Measurements from ENCODE around the gene LRRC73. TPM values are rescaled to one million over a fixed set of nuclear protein-coding genes. Genes with fewer than 3 reads are reported as not detected.
"Not testable (repeated sequence)": the region's sequence is repeated elsewhere in the genome, so short reads cannot be mapped to it uniquely, and the experiment has no call there.

The LRRC73 gene
- total RNA-seq, 1 donor from 2014 or later, result 0.20 TPM

DNA sequence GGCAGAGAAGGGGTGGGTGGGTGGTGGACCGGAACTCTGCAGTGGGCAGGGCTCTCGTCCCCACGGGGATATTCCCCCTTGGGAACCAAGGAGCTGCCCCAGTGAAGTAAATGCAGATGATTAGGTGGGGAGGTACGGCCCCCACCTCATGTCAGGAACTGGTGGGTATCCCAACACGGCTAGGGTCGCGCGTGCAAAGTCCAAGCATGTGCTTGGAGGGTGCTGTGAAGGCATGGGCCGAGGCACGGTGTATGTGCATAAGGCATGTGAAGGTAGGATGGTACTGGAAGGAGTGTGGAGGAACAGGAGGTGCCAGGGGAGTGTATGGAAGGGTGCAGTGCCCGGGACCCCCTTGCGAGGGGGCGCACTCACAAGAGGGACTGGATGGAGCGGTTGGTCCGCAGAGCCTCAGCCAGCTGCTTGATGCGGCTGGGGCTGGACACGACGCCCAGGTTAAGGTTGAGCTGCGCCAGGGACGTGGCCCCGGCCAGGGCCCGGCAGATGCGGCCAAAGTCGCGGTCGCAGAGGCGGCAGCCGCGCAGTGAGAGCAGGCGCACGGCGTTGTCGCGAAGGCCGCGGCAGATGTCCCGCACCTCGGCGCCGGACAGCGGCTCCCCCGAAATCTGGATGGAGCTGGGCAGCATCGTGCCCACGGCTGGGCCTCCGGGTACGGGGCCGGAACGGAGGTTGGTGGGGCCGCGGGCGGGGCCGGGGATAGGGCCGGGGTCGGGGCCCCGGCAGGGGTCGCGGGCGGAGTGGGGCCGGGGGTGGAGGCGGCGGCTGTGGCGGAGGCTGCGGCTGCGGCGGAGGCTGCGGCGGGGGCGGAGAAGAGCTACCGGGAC, 783 bp downstream of the LRRC73 start:
- DNase-seq, result no peak

GRCh38 chr6:43508481-43509141, 1.5 kb downstream of the LRRC73 start:
- no peak for DNase-seq

GRCh38 chr6:43506667-43507471, 3.3 kb downstream of the LRRC73 start:
- peak; percentile 36 for DNase-seq

GRCh38 chr6:43506171-43506570, 4.0 kb downstream of the LRRC73 start:
- no peak for DNase-seq

DNA sequence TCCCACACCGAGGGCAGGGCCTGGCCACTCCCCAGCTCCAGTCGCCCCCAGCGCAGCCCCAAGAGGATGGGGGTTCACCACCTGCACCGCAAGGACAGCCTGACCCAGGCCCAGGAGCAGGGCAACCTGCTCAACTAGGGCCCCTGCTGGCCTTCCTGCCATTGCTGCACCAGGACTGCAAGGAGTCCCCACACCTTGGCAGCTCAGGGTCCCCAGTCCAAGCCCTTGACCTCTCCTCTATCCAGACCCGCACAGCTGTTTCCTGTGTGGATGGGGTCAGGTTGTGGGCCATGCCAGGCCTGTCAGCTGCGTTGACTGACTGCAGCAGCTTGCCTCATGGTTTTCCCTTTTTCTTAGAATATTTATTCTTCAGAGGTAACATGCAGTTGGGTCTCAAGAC, 4.4 kb downstream of the LRRC73 start:
- no peak for DNase-seq

DNA sequence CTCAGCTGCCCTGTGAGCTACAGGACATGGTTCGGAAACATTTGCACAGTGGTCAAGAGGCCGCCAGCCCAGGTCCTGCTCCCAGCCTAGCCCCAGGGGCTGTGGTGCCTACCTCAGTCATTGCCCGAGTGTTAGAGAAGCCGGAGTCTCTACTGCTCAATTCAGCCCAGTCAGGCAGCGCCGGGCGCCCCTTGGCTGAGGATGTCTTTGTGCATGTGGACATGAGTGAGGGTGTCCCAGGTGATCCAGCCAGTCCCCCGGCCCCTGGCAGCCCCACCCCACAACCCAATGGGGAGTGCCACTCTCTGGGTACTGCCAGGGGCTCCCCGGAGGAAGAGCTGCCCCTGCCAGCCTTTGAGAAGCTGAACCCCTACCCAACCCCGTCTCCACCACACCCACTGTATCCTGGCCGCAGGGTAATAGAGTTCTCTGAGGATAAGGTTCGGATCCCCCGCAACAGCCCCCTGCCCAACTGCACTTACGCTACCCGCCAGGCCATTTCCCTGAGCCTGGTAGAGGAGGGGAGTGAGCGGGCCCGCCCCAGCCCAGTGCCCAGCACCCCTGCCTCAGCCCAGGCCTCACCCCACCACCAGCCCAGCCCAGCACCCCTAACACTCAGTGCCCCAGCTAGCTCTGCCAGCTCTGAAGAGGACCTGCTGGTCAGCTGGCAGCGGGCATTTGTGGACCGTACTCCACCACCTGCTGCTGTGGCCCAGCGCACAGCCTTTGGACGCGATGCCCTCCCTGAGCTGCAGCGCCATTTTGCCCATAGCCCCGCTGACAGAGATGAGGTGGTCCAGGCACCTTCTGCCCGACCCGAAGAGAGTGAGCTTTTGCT, 5.2 kb downstream of the LRRC73 start:
- DNase-seq, result no peak

DNA sequence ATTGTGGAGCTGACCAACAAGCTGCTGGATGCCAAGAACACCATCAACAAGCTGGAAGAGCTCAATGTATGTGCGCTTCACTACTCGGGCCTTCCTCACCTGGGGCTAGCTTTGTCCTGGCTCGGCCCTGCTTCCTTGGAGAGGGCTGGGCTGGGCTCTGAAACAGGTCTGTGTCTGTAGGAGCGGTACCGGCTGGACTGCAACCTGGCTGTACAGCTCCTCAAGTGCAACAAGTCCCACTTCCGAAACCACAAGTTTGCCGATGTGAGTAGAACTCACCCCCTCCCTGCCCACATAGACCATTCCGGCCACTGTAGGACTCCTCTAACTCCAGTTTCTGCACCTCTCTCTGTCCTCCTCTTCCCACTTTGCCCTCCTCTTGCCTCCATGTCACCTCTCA, 6.7 kb downstream of the LRRC73 start:
- DNase-seq, result no peak

- DNase-seq, result no peak
Measured at GRCh38 chr6:43502666-43503065, 7.5 kb downstream of the LRRC73 start.

DNA sequence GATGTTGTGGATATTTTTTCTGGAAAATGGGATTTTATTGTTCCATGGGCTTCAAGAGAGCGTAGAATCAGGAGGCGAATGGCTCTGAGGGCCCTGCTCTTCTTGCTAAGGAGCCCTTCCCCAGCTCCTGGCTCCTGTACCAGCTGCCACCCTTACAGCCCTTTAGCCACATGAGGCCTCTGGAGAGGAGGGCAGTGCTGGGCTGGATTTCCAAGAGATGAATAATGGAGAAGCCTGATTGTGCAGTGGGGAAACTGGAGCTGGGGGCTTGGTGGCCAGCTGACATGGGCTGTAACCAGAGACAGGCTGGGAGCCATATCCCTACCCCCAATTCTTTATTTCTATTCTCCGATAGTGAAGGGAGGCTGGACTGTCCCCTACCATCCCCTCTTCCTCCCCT, 9.2 kb downstream of the LRRC73 start:
- no peak for DNase-seq

DNA sequence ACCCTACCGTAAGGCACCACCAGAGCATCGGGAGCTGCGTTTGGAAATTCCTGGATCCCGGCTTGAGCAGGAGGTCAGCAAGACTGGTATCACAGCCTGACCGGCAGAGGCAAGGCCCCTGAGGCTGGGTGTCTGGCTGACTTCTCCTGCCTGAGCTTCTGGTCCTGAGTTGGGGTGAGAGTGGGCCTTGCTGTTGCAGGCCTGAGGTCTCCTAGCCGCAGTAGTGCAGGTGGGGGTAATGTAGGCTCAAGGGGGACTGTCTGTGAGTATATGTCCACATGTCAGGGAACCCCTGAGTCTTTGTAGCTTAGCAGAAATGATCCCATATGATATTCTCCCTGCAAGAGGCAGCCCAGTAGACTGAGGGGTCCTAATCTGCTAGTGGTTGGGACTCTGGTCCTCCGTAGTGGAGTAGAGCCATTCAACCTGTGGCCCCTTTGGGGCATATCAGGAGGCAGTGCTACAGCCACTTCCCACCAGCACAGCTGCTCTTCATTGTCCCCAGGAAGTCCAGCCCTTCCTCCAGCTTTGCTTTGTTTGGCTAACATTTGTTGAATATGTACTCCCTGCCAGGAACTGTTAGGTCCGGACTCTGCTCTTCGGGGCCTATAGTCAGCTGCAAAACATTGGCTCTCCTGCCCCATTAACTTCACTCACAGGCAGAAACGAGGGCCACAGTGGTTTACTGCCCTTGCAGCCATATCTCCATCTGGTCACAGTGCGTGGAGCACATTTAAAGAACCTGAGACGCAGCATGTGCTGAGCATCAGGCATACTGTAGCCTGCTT, 10.9 kb downstream of the LRRC73 start:
- DNase-seq, result no peak

DNA sequence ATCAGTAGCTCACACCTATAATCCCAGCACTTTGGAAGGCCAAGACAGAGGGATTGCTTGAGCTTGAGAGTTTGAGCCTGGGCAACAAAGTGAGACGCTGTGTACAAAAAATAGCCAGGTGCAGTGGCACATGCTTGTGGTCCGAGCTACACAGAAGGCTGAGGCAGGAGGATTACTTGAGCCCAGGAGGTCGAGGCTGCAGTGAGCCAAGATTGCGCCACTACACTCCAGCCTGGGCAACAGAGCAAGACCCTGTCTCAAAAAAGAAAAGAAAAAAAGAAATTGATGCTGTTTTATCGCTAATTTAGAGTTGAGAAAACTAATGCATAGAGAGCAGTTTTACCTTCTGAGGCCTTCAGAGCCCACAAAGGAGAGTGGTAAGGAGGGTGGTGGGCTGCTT, 11.9 kb downstream of the LRRC73 start:
- DNase-seq, result not testable (repeated sequence)

DNA sequence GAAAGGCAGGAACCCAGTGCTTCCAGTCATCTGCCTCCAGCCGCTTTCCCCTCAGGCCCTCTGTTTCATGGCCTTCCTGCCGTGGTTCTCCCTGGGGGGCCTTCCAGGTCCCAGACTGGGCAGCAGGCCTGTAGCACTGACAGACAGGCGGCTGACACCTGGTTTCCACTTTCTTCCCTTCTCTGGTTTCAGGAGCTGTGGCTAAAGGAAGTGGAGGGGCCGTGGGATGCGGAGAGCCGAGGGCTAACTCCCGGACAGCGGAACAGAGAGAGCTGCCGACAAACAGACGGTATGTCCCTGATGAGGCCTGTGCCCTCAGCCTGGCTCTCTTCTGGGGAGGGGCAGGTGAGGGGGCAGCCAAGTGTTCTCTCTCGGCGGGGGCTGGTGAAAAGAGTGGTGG, 12.5 kb downstream of the LRRC73 start:
- no peak for DNase-seq

DNA sequence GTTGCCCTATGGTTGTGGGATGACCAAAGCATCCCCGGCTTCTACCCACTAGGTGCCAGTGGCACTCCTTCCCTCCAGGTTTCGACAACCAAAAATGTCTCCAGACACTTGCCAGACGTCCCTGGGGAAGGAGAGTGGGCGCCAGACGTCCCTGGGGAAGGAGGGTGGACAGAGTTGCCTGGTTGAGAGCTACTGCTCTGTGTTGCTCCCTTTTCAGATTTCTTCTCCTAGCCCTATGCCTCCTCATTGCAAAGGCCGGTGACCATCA, 13.1 kb downstream of the LRRC73 start:
- DNase-seq, result no peak

GRCh38 chr6:43496370-43497128, 13.6 kb downstream of the LRRC73 start:
- no peak for DNase-seq

DNA sequence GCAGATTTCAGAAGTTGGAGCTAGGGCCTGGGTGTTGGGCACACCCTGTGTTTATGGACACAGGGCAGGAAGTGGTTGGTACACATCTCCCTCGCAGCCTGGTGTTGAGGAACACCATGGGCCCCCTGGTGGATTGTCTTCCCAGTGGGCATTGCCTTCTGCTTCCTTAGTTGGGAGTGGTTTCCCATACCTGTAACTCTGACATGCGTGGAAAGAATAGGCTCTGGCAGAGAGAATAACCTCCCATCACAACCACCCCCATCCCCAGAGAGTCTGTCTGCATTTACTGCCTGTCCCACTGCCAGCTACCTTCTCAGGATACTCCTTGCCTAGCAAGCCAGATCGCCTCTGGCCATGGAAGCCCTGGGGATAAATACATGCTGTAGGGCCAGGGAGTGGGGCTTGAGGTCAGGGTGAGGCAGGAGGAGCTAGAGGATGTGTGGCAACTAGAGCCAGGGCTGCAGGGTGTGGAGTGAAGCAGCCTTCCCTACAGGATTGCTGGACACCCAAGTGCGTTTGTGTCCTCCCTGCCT, 14.7 kb downstream of the LRRC73 start:
- DNase-seq, result no peak

DNA sequence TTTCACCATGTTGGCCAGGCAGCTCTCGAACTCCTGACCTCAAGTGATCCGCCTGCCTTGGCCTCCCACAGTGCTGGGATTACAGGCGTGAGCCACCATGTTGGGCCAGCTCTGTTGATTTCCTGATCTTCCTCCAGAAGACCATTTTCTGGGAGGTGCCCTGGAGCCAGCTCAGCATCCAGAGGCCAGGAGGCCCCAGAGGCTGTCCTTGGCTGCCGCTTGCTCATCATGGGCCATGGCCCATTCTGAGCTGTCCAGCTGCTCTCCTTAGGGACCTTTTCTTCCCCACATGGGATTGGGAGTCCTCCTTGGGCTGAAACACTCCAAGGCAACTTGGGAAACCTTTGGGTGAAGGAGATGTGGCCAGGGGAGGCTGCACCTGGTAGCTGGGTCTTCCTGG, 15.4 kb downstream of the LRRC73 start:
- no peak for DNase-seq

- no peak for DNase-seq
Measured at GRCh38 chr6:43494321-43494720, 15.8 kb downstream of the LRRC73 start.

DNA sequence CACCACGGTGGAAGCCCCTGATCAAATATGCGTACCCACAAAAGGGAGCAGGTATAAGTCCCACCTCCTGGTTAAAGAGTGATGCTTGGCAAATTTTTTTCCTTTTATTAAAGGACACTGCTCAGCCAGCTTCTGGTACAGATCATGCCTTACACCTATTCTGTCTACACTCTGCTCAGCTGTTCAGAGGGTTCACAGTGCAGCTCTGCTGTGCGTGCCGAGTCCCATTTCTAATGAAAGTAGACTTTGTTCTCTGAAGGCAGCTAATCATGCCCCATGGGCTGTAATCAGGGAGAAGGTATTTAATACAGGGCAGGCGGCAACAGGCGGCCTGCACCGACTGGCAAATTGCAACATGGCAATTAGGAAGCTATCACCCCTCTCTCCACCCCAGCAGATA, 16.3 kb downstream of the LRRC73 start:
- DNase-seq, result no peak

DNA sequence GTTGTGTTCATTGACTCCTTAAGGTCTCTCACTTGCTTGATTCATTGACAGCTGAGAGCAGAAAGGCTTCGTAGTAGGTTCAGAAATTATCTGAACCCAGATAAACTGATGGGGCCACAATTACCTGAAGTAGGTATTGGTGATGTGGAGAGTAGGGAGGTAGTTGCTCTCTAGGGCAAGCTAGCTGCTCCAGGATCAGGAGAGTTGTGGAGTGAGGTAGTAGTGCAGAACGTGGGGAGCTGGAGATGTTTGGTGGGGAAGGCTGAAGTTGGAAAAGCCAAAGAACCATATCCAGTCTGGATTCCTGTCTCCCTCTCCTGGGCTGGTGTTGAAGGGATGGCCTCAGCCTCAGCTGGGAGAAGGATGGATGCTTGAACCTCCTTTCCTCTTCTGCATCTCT, 16.9 kb downstream of the LRRC73 start:
- no peak for DNase-seq

GRCh38 chr6:43492673-43493072, 17.5 kb downstream of the LRRC73 start:
- DNase-seq, result no peak

Measured in skin of body (tissue), 2 donors.